ENCODE measurements around the gene RBPJ. TPM values are rescaled to one million over a fixed set of nuclear protein-coding genes. Genes with fewer than 3 reads are reported as not detected.
"Not testable (repeated sequence)": the region's sequence is repeated elsewhere in the genome, so short reads cannot be mapped to it uniquely, and the experiment has no call there.

Gene RBPJ
- polyA plus RNA-seq, 3 donors: 75.3 to 177 (median 128) TPM

- no peaks in the 10 kb centered on the region for H3K9me3 Mint-ChIP-seq
- no peaks in the 10 kb centered on the region for H3K27me3 ChIP-seq (ENCODE audit: control insufficient read depth in 2 of 2, insufficient read depth in 2 of 2, low read length in 2 of 2)
- H3K36me3 ChIP-seq (replicated peaks in 1 of 2; ENCODE audit: control insufficient read depth in 1 of 2, insufficient read depth in 2 of 2, low read length in 2 of 2): no peaks in the 10 kb centered on the region
- WGBS (ENCODE audit: insufficient coverage): no CpG with 5 or more reads among the region's 1 CpG
- peak overlapping the region; percentile 45 for H3K4me2 ChIP-seq (replicated peaks; ENCODE audit: extremely low read depth, low read length, poor library complexity, severe bottlenecking)
- H3K27ac Mint-ChIP-seq: no peak overlapping the region
- no peak for DNase-seq
- peak overlapping the region in 1 of 2 donors; percentile 75 for H3K27ac ChIP-seq (ENCODE audit: low read depth in 1 of 2, low read length in 2 of 2)
- H3K4me3 ChIP-seq (replicated peaks in 1 of 3; ENCODE audit: low read depth in 2 of 3, low read length in 3 of 3): peak overlapping the region in 1 of 3 experiments; percentile 44
- H3K36me3 Mint-ChIP-seq: peaks cover 0 to 1% of the 10 kb centered on the region in 2 donors
- intact Hi-C loops (cut with micrococcal nuclease): no loop called here
- H3K27me3 Mint-ChIP-seq (ENCODE audit: low read depth in 3 of 3): no peaks in the 10 kb centered on the region
- H3K4me3 Mint-ChIP-seq: no peak overlapping the region
- H3K9me3 ChIP-seq (replicated peaks in 1 of 2; ENCODE audit: control insufficient read depth in 1 of 2, insufficient read depth in 1 of 2, low read length in 2 of 2): no peaks in the 10 kb centered on the region
- H3K9ac ChIP-seq (ENCODE audit: insufficient read depth, low read length, poor library complexity, severe bottlenecking): peak overlapping the region; percentile 25
- H2AFZ ChIP-seq (ENCODE audit: insufficient read depth, low read depth, low read length, poor library complexity, severe bottlenecking): no peak overlapping the region
- H3K79me2 ChIP-seq (ENCODE audit: insufficient read depth, low read length): peaks cover 99% of the 10 kb centered on the region
- peaks cover 20 to 28% of the 10 kb centered on the region in 2 donors for H3K4me1 ChIP-seq (ENCODE audit: control insufficient read depth in 1 of 2, insufficient read depth in 2 of 2, low read length in 2 of 2)
- H3K4me1 Mint-ChIP-seq: peaks cover 11% of the 10 kb centered on the region
- H4K20me1 ChIP-seq (ENCODE audit: insufficient read depth, low read length): peaks cover 100% of the 10 kb centered on the region
- no peak for TF ChIP-seq CTCF (IDR thresholded peaks at IDR 0.05)
These were observed 34.7 kb downstream of the RBPJ start for GRCh38 chr4:26355392-26356052.

GRCh38 chr4:26356081-26356501, 35.3 kb downstream of the RBPJ start:
- peaks cover 0 to 3% (median 0%) of the 10 kb centered on the region in 3 donors for H3K27me3 Mint-ChIP-seq (ENCODE audit: low read depth in 3 of 3)
- no peaks in the 10 kb centered on the region for H3K36me3 ChIP-seq (replicated peaks in 1 of 2; ENCODE audit: control insufficient read depth in 1 of 2, insufficient read depth in 2 of 2, low read length in 2 of 2)
- no peak overlapping the region for H3K27ac Mint-ChIP-seq
- no peak for TF ChIP-seq CTCF (IDR thresholded peaks at IDR 0.05)
- peak overlapping the region in 1 of 2 donors; percentile 75 for H3K27ac ChIP-seq (ENCODE audit: low read depth in 1 of 2, low read length in 2 of 2)
- H3K4me2 ChIP-seq (replicated peaks; ENCODE audit: extremely low read depth, low read length, poor library complexity, severe bottlenecking): peak overlapping the region; percentile 45
- no peaks in the 10 kb centered on the region for H3K9me3 Mint-ChIP-seq
- H3K4me3 ChIP-seq (replicated peaks in 1 of 3; ENCODE audit: low read depth in 2 of 3, low read length in 3 of 3): peak overlapping the region in 1 of 3 experiments; percentile 44
- H3K9me3 ChIP-seq (replicated peaks in 1 of 2; ENCODE audit: control insufficient read depth in 1 of 2, insufficient read depth in 1 of 2, low read length in 2 of 2): no peaks in the 10 kb centered on the region
- peaks cover 20 to 28% of the 10 kb centered on the region in 2 donors for H3K4me1 ChIP-seq (ENCODE audit: control insufficient read depth in 1 of 2, insufficient read depth in 2 of 2, low read length in 2 of 2)
- WGBS (ENCODE audit: insufficient coverage): 0% methylated on average over 1 of the region's 2 CpGs
- H3K27me3 ChIP-seq (ENCODE audit: control insufficient read depth in 2 of 2, insufficient read depth in 2 of 2, low read length in 2 of 2): no peaks in the 10 kb centered on the region
- H3K79me2 ChIP-seq (ENCODE audit: insufficient read depth, low read length): peaks cover 99% of the 10 kb centered on the region
- no peak overlapping the region for H3K4me3 Mint-ChIP-seq
- H3K36me3 Mint-ChIP-seq: peaks cover 0 to 1% of the 10 kb centered on the region in 2 donors
- DNase-seq: peak; percentile 7 to 28 (median 12)
- intact Hi-C loops (cut with micrococcal nuclease): no loop called here
- peaks cover 15% of the 10 kb centered on the region for H3K4me1 Mint-ChIP-seq
- peak overlapping the region; percentile 25 for H3K9ac ChIP-seq (ENCODE audit: insufficient read depth, low read length, poor library complexity, severe bottlenecking)
- no peak overlapping the region for H2AFZ ChIP-seq (ENCODE audit: insufficient read depth, low read depth, low read length, poor library complexity, severe bottlenecking)
- H4K20me1 ChIP-seq (ENCODE audit: insufficient read depth, low read length): peaks cover 100% of the 10 kb centered on the region

- H3K9me3 Mint-ChIP-seq; H2AFZ ChIP-seq (ENCODE audit: insufficient read depth, low read depth, low read length, poor library complexity, severe bottlenecking); DNase-seq; H3K27me3 ChIP-seq (ENCODE audit: control insufficient read depth in 2 of 2, insufficient read depth in 2 of 2, low read length in 2 of 2); H3K36me3 Mint-ChIP-seq; H3K4me2 ChIP-seq (replicated peaks; ENCODE audit: extremely low read depth, low read length, poor library complexity, severe bottlenecking); H3K27ac Mint-ChIP-seq; H3K27me3 Mint-ChIP-seq (ENCODE audit: low read depth in 3 of 3); H3K4me3 ChIP-seq (replicated peaks in 1 of 3; ENCODE audit: low read depth in 2 of 3, low read length in 3 of 3); H3K36me3 ChIP-seq (replicated peaks in 1 of 2; ENCODE audit: control insufficient read depth in 1 of 2, insufficient read depth in 2 of 2, low read length in 2 of 2); H3K27ac ChIP-seq (ENCODE audit: low read depth in 1 of 2, low read length in 2 of 2); H3K9ac ChIP-seq (ENCODE audit: insufficient read depth, low read length, poor library complexity, severe bottlenecking); H3K4me1 Mint-ChIP-seq; H3K4me3 Mint-ChIP-seq; intact Hi-C loops (cut with micrococcal nuclease); H3K9me3 ChIP-seq (replicated peaks in 1 of 2; ENCODE audit: control insufficient read depth in 1 of 2, insufficient read depth in 1 of 2, low read length in 2 of 2): not testable (repeated sequence)
- peaks cover 98% of the 10 kb centered on the region for H3K79me2 ChIP-seq (ENCODE audit: insufficient read depth, low read length)
- WGBS (ENCODE audit: insufficient coverage): 95% methylated on average over 32 of the region's 32 CpGs
- peaks cover 100% of the 10 kb centered on the region for H4K20me1 ChIP-seq (ENCODE audit: insufficient read depth, low read length)
- peaks cover 20 to 26% of the 10 kb centered on the region in 2 donors for H3K4me1 ChIP-seq (ENCODE audit: control insufficient read depth in 1 of 2, insufficient read depth in 2 of 2, low read length in 2 of 2)
These were observed 38.7 kb downstream of the RBPJ start for GRCh38 chr4:26359521-26359920.
